GM18873 (cell line): ENCODE results near the gene SLC6A13.
"Not testable (repeated sequence)": the region's sequence is repeated elsewhere in the genome, so short reads cannot be mapped to it uniquely, and the experiment has no call there.

ENCODE experiments used
- ATAC-seq: cut with Tn5 transposase; IDR thresholded peaks from one replicate; pipeline ENCODE4 v1.9.1; 2021; ENCODE audit warnings: mild to moderate bottlenecking, moderate library complexity, moderate number of reproducible peaks; ENCODE audit not compliant: unreplicated experiment, low FRiP score

The SLC6A13 gene

DNA sequence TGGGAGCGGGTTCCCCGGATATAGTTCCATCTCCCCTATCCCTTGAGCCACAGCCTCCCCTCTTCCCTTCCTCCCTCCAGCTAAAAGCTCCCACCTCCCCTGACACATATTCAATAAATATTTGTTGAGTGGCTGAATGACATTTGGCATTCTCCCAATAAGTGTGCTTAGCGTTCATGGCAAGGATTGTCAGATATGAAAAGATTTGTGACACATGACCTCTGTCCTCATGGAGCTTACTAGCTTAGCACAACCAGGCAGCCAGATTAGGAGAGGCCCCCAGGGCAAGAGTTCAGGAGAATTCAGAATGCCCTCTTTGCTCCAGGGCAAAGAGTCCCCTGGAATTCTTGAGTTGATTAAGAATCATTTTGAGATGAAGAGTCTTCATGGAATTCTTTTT lies 26.2 kb downstream of the SLC6A13 start:
- ATAC-seq: no peak

GRCh38 chr12:235967-236366 lies 26.7 kb downstream of the SLC6A13 start:
- not testable (repeated sequence) for ATAC-seq

- ATAC-seq: no peak
Observed at GRCh38 chr12:234891-235415, 27.7 kb downstream of the SLC6A13 start.

DNA sequence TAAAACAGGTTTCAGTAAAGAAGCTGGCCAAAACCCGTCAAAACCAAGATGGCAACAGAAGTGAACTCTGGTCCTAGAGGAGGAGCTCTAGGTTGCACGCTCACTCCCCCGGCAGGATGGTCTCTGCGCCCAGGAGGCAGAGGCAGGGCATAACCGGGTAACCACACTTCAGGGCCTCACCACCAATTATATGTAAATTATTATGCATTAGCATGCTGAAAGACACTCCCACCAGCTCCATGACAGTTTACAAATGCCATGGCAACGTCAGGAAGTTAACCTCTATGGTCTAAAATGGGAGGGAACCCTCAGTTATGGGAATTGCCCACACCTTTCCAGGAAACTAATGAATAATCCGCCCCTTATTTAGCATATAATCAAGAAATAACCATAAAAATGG lies 28.6 kb downstream of the SLC6A13 start:
- ATAC-seq: no peak

GRCh38 chr12:233615-233968 lies 29.0 kb downstream of the SLC6A13 start:
- ATAC-seq: no peak

DNA sequence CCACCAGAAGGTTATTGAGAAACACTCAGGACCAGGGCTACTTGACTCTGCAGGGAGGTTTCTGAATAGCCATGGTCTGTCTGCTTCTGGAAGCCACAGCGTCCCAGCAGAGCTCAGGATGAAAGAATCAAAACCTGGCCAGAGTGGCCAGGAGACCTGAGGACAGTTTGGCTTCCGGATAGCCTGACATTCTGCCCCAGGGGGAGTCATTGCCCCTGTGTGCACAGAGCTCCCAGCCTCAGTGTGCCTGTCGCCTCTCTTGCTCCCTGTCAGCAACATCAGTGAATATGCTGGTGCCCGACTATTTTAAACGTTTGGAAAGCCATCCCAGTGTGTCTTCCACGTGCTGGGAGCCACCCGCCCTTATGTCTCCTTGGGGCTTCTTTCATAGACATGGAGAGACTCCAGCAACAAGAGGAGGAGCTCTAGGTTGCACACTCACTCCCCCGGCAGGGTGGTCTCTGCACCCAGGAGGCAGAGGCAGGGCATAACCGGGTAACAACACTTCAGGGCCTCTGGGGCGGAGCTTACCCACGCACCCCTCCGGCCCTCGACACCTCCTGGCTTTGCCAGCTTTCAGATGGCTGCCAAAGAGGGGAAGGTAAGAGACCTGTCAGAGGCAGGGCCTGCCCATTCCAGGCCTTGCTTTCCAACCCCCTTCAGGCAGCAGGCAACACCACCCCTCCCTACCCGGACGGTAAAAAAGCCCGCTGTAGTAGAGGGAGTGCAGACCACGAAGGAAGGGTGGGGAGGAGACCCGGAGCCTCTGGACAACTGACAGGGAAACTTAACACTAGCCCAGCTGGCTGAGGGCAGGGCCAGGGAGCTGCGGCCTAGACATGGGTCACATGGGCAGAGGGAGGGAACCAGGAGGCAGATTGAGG lies 29.7 kb downstream of the SLC6A13 start:
- ATAC-seq: no peak

DNA sequence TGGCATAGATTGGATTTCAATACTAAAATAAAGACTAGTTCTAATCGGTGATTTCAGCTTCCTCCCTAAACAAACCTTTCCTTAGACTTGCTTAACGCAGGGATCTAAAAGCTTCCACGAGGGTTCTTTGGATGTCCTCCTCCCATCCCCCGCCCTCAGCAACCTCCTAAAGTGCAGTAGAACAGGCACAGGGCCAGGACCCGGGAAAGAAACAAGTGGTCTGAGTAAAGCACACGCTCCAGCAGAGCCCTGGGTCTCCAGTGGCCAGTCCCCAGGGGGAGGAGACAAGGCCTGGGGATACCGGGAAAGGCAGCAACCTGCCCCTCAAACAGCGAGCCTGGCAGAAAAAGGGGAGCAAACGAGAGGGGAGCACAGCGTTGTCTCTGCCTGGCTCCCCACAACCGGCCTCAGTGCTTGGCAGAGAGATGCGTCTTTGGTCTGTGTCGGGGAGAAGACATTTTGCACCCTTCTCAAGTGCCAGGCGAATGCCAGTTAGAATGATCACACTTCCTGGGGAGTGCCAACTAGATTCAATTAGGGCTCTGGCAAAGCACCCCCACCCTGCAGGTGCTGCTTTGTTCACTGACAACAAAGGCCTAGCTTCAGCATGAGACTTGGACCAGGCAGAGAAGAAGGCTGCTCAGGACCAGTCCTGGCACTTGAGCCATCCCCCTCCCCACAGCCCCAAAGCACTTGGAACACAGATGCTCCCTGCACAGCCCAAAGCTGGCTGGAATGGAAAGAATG lies 31.5 kb downstream of the SLC6A13 start:
- ATAC-seq: no peak

GRCh38 chr12:229441-230191 lies 33.0 kb downstream of the SLC6A13 start:
- no peak for ATAC-seq

GRCh38 chr12:228846-229200 lies 33.8 kb downstream of the SLC6A13 start:
- no peak for ATAC-seq

DNA sequence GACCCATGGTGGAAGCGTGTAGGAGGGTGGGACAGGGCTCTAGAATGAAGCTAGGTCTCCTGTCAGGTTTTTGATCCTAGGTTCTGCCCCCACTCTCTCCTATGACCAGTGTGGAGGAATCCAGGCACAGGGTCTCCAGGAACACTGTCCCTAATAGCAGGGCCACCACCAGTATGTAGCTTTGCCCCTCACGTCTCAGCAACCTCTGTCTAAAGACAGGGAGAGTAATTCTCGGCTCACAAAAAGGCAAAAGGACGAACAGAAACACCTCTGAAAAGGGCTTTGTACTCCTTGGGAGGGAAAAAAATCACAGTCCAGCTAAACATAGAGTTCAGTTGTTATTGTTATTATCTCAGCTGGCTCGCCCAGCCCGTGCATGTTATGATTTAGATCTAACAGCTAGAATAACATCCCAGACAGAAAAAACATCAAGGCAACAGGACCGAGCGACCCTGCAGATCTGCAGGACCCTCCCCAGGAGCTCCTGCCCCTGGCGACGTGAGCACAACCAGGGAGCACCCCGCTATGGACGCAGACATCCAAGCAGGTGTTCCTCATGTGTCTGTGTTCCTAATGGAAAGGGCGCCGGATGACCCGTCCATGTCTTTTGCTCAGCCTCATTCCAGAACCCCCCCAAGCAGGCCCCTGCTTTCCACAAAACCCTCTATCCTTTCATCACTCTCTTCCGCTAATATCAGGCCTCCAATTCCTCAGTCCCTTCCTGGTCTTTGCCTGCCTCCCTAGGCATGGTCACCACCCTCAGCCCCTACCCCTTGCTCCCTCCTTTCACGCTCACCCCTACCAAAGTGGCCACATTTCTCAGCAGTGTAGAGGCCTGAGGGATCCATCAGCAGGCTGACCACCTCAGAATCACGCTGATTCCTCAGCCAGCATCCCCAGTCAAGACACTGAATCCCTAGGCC lies 34.5 kb downstream of the SLC6A13 start:
- no peak for ATAC-seq

DNA sequence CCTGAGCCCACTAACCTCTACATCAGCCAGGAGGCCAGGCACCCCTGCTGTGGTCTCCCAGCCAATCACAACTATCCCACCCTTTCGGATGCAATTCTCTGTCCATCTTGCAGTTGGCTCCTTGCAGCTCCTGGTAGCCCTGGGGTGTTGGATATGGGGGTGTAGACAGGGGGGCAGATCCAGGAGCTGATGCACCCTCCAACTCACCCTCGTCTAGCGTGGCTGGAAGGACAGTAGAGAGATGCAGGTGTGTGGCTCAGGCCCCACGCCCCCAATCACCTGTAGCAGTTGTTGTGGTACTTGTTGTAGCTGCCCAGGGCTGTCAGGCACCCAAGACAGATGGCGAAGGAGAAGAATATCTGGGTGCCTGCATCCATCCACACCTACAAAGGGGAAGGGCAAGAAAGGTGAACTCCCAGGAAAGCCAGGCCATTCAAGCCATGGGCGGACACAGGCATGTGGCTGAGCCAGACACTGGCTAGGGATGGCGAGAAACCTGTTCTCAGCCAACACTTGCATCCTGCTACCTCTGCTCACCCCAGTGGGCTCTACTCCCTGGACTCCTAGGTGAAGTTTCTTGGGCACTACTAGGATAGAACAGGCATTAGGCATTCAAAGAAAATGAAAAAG lies 35.2 kb downstream of the SLC6A13 start:
- no peak for ATAC-seq

DNA sequence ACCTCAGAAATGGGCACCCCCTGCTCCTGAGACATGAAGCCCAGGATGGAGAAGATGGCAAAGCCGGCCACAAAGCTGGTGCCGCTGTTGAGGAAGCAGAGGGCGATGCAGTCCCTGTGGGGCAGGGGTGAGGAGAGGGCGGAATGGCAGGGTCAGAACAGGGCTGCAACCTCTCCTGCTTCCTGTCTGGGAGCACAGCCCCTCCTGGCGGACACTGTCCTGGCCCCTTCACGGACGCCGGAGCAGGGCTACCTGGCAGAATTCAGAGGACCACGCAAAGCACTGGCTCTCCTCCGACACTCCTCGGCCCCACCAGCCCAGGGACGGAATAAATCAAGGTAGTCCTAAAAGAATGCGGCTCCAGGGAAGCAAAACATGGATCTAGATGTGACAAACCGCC lies 36.2 kb downstream of the SLC6A13 start:
- no peak for ATAC-seq

DNA sequence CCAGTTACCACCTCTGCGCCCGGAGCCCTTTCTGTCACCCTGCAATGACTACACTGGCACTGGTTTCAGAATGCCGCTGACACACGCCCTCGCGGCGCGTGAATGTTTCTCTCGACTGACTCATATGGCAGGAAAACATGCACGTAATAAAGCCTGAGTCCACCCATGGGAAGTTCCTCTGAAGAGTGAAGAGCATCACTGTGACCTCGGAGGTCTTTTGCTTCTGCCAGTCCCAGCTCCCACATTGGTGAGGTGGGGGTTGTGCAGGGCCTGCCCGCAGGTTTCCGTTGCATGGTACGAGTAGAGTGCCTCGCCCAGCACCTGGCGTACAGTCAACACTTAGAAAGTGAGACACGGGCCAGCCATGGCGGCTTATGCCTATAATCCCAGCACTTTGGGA lies 37.6 kb downstream of the SLC6A13 start:
- ATAC-seq: no peak

- no peak for ATAC-seq
Observed at GRCh38 chr12:224330-224729, 38.3 kb downstream of the SLC6A13 start.

- ATAC-seq: no peak
Observed at GRCh38 chr12:223841-224240, 38.8 kb downstream of the SLC6A13 start.

DNA sequence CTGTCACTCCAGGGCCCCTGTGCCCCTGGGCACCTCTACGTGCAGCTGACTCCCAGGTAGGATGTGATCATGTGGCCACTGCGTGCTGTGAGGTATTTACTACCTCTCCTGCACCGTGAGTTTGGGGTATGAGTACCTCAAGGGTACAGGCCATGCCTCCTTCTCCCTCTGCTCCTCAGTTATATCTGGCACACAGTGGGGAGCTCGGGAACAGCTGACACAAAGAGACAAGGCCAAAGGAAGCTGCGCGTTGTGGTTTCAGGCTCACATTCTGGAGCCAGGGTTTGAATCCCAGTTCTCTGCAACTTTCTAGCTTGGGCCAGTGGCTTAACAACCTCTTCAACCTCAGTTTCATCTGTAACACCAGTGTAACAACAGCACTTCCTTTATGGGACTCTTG lies 40.9 kb downstream of the SLC6A13 start:
- no peak for ATAC-seq

DNA sequence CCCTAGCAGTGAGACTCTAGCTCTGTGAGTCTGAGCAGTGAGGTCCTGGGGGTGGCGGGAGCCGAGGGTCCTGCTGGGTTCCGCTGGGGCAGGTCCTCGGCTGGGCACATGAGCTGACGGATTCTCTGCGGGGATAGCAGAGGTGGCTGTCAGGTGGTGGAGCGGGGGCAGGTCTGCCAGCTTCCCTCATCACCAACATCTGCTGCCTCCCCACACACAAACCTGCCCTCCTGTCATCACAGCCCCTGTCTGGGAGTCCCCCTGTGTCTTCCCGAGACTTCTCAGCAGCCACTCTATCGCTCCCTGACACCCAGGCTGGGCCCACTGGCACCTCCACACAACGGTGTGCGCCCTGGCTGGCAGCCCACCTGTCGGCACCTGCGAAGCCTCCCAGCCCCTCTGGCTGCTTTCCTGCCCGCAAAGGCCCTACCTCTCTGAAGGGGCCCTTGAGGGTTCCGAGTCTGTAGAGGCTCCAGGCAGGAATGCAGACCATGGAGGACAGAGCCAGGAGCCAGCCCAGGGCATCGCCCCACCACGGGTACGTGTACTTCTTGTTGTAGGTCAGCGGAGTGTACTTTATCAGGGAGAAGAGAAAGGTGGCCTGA lies 41.6 kb downstream of the SLC6A13 start:
- ATAC-seq: no peak

GRCh38 chr12:220491-220890 lies 42.1 kb downstream of the SLC6A13 start:
- no peak for ATAC-seq

DNA sequence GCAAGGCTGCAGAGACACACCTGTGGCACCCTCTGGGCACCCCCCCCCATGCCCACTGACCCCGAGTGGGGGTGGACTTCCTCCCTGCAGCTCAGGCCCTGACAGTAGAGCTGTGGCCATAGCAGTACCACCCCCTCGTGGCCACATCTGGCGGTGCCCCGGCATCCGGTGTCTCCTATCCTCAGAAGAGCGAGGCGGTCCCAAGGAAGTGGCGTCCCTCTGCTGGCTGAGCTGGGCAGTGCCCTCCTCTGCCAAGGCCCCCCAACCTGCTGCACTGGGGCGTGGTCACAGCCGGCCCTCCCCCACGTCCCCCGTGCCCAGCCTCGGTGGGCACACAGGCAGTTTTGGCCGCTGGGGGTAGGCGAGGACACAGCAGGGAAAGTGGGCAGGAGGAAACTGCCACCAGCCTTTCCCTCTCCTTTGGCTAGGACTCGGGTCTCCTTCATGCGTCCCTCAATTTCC lies 42.7 kb downstream of the SLC6A13 start:
- ATAC-seq: no peak
